Left ventricle myocardium inferior (tissue), 1 donor: ENCODE results near the gene MCM8. TPM values are rescaled to one million over a fixed set of nuclear protein-coding genes. Genes with fewer than 3 reads are reported as not detected.

Source experiments
- DNase-seq: peaks from one replicate; pipeline ENCODE4 v3.0.0-alpha.2; 2020
- H3K27ac ChIP-seq: fragments of 200-600 bp; replicated peaks from 2 replicates; pipeline ENCODE4 v1.8.0; 2021
- H3K27me3 ChIP-seq: fragments of 200-600 bp; 2 replicates; pipeline ENCODE4 v1.8.0; 2021; ENCODE audit warnings: low read depth
- H3K36me3 ChIP-seq: fragments of 200-600 bp; 2 replicates; pipeline ENCODE4 v1.8.0; 2021
- H3K4me1 ChIP-seq: fragments of 200-600 bp; 2 replicates; pipeline ENCODE4 v1.8.0; 2021
- H3K4me3 ChIP-seq: fragments of 200-600 bp; 2 replicates; pipeline ENCODE4 v1.8.0; 2021; ENCODE audit warnings: mild to moderate bottlenecking, moderate library complexity
- H3K9me3 ChIP-seq: fragments of 200-600 bp; replicated peaks from 2 replicates; pipeline ENCODE4 v1.8.0; 2021
- intact Hi-C: fragments of 100-400 bp; cut with micrococcal nuclease; formaldehyde crosslinking; loops from one replicate; pipeline ENCODE4 v1.11.0; 2022
- total RNA-seq: library from RNA; stranded (reverse); fragmentation: NEBNext Ultra II Directional; extraction: Animal tissue kit (Norgen Biotek cat#: 25700); gene quantifications from one replicate; pipeline ENCODE4 v1.2.1, GENCODE V29; 2021
- TF ChIP-seq, protein P1 (sequence below): fragments of 200-600 bp; IDR thresholded peaks from 2 replicates; pipeline ENCODE4 v1.8.0; 2021; ENCODE audit warnings: antibody characterized with exemption, mild to moderate bottlenecking, borderline replicate concordance
- donor health status: DM: no; HTN: yes; CAD: no; lungs with severe emphysema.

MCM8 gene
- total RNA-seq, 1 donor from 2014 or later = 6.9 TPM

DNA sequence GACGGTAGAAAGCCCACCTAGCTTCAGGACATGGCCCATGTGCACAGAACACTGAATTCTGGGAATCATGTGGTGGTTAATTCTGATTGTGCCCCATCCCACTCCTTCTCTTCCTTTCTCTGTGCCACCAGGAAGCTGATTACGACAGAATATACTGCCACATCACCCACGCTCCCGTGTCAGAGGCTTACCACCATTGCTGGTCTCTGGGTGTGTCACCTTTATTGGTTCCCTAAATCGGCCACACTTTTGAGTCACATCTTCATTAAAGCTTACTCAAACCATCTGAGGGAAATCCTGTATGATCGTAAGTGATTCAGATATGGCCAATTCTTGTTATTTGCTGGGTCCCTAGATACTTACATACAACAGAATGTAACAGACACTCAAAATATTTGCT, 3.2 kb upstream of the MCM8 start:
- intact Hi-C loops = no loop called here
- DNase-seq = no peak
- Histone ChIP-seq H3K36me3 (peaks cover 46% of the 10 kb centered on the region), H3K27ac (no peak overlapping the region), H3K4me3 (no peak overlapping the region), H3K9me3 (no peaks in the 10 kb centered on the region), H3K4me1 (peaks cover 27% of the 10 kb centered on the region), H3K27me3 (no peaks in the 10 kb centered on the region)
- TF ChIP-seq, protein P1, sequence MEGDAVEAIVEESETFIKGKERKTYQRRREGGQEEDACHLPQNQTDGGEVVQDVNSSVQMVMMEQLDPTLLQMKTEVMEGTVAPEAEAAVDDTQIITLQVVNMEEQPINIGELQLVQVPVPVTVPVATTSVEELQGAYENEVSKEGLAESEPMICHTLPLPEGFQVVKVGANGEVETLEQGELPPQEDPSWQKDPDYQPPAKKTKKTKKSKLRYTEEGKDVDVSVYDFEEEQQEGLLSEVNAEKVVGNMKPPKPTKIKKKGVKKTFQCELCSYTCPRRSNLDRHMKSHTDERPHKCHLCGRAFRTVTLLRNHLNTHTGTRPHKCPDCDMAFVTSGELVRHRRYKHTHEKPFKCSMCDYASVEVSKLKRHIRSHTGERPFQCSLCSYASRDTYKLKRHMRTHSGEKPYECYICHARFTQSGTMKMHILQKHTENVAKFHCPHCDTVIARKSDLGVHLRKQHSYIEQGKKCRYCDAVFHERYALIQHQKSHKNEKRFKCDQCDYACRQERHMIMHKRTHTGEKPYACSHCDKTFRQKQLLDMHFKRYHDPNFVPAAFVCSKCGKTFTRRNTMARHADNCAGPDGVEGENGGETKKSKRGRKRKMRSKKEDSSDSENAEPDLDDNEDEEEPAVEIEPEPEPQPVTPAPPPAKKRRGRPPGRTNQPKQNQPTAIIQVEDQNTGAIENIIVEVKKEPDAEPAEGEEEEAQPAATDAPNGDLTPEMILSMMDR = no peak

DNA sequence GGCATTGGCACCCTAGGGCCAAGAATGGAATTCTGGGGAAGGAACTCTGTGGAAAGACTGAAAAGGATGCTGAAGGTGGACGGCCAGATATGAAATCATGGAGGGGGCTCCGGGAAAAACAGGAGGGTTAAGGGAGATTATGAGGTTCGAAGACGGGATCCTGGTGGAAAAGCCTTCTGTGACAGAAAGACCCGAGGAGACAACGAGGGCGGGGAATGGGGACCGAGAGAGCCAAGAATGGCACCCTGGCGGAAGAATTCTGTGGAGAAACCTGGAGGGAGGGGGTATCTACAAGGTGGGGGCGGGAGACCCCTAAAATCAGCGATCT, 545 bp upstream of the MCM8 start:
- Histone ChIP-seq H3K27me3 (no peaks in the 10 kb centered on the region), H3K4me3 (peak overlapping the region; percentile 90), H3K27ac (peak overlapping the region; percentile 75), H3K36me3 (peaks cover 42% of the 10 kb centered on the region), H3K4me1 (peaks cover 27% of the 10 kb centered on the region), H3K9me3 (no peaks in the 10 kb centered on the region)
- TF ChIP-seq, protein P1 = no peak
- intact Hi-C loops = no loop called here
- DNase-seq = no peak

DNA sequence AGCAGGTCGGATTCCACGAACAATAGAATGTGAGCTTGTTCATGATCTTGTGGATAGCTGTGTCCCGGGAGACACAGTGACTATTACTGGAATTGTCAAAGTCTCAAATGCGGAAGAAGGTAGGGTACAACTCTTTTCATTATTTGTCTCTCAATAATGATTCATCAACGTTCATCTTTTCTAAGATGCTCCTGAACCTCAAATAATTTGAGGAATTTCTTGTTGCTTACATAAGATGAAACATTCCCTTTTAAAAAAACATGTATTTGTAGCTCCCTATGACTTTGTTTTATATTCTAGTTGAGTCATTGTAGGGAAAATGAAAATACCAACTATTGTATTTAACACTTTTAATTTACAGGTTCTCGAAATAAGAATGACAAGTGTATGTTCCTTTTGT, 17.0 kb downstream of the MCM8 start:
- H3K4me3 ChIP-seq = no peak overlapping the region
- intact Hi-C loops = no loop called here
- H3K4me1 ChIP-seq = no peaks in the 10 kb centered on the region
- peaks cover 37% of the 10 kb centered on the region for H3K36me3 ChIP-seq
- no peak for DNase-seq
- TF ChIP-seq, protein P1 = no peak
- no peak overlapping the region for H3K27ac ChIP-seq
- H3K27me3 ChIP-seq = no peaks in the 10 kb centered on the region
- H3K9me3 ChIP-seq = no peaks in the 10 kb centered on the region

DNA sequence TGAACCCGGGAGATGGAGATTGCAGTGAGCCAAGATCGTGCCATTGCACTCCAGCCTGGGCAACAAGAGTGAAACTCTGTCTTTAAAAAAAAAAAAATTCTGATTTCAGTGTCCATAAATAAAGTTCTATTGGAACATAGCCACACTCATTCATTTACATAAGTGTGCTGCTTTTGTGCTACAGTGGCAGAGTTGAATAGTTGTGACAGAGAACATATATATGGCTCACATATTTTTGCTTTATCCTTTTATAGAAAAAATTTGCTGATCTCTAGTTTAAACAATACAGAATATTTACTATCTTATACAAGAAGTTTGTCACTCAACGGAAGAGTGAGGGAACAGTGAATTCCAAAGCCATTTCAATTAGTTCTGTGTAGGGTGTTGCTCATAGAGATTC, 18.0 kb downstream of the MCM8 start:
- TF ChIP-seq, protein P1 = no peak
- intact Hi-C loops = no loop called here
- Histone ChIP-seq H3K27ac (no peak overlapping the region), H3K36me3 (peaks cover 38% of the 10 kb centered on the region), H3K4me1 (no peaks in the 10 kb centered on the region), H3K9me3 (no peaks in the 10 kb centered on the region), H3K4me3 (no peak overlapping the region), H3K27me3 (no peaks in the 10 kb centered on the region)
- no peak for DNase-seq

DNA sequence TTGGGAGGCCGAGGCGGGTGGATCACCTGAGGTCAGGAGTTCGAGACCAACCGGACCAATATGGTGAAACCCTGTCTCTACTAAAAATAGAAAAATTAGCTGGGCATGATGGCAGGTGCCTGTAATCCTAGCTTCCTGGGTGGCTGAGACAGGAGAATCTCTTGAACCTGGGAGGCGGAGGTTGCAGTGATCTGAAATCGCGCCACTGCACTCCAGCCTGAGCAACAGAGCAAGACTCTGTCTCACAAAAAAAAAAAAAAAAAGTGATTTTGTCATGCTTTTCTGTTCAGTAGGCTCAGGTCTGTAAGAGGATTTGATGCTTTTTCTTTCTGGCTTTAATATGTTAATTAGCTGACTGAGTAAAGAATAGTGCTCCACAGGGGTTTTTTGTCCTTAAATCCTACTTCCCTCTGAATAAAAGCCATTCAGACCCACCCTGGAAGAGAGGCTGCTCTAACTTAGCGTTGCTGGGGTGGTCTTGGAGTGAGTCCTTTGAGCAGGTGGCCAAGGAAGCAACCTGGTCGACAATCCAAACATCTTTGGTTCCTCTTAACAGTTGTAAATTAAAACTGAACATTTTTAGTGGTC, 19.0 kb downstream of the MCM8 start:
- H3K9me3 ChIP-seq = no peaks in the 10 kb centered on the region
- DNase-seq = no peak
- H3K27me3 ChIP-seq = no peaks in the 10 kb centered on the region
- no peak overlapping the region for H3K27ac ChIP-seq
- TF ChIP-seq, protein P1 = no peak
- peaks cover 34% of the 10 kb centered on the region for H3K36me3 ChIP-seq
- H3K4me1 ChIP-seq = no peaks in the 10 kb centered on the region
- intact Hi-C loops = no loop called here
- H3K4me3 ChIP-seq = no peak overlapping the region
